GM19328 (cell line): Measurements from ENCODE around the gene CRY2.
"Not testable (repeated sequence)": the region's sequence is repeated elsewhere in the genome, so short reads cannot be mapped to it uniquely, and the experiment has no call there.

Experiments used
- ATAC-seq: cut with Tn5 transposase; IDR thresholded peaks from one replicate; pipeline ENCODE4 v1.9.1; 2021; ENCODE audit warnings: mild to moderate bottlenecking, moderate library complexity; ENCODE audit not compliant: unreplicated experiment

The CRY2 gene

GRCh38 chr11:45811571-45812290, 35.5 kb upstream of the CRY2 start:
- ATAC-seq: no peak

DNA sequence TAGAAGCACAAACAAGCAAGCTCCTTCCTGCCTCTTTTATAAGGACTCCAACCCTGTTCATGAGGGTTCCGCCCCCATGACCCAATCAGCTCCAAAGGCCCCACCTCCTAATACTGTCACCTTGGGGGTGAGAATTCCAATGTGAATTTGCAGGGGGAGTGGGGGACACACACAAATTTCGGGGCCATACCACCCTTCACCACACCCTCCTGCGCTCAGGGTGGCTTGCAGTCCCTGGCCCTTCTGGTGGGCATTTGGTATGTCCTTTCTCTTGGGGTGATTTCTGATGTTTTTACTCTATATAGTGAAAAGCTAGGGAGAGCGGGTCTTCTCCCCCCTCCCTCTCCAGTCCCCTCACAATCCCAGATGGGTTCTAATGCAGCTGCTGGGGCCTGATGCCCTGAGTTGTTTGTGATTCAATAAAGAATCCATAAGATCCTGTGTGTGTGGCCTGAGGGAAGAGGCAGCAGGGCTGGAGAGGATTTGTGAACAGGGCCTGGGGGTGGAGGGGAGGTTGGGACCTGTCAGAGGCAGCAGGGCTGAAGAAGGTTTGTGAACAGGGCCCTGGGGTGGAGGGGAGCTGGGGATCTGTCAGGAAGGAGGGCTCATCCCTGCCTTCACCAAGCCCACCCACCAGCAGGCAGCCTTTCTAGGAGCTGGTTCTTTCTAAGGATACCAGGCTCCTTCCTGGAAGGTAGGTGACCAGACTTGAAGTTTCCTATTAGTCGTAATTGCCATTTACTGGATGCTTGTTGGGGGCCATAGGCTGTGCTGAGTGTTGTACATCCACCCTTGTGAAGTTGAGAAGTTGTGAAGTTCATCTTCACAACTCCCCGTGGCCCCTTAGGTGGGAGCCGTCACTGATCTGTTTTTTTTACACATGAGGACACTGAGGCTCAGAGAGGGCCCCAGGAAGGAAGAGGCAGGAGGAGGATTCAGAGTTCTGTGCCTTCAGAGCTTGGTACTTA, 34.4 kb upstream of the CRY2 start:
- no peak for ATAC-seq

DNA sequence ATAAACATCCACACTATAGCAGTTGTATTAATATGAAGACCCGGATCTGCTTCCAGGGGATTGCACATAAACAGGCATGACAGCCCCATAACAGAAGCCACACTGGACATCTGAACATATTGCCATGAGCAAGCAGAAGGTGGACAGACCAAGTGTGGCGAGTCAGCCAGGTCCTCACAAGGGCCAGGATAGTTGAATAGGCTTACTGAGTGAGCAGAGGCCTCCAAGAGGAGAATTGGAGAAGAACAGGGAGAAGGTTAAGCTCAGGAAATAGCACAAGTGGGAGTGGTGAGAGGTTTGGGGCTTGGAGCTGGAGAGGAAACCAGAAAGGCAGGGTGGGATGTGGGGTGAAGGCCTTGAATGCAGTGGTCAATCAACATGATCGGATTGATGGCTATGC, 31.5 kb upstream of the CRY2 start:
- ATAC-seq: no peak

- no peak for ATAC-seq
These were observed 30.7 kb upstream of the CRY2 start for GRCh38 chr11:45816614-45817013.

- ATAC-seq: no peak
These were observed 30.1 kb upstream of the CRY2 start for GRCh38 chr11:45817191-45817590.

DNA sequence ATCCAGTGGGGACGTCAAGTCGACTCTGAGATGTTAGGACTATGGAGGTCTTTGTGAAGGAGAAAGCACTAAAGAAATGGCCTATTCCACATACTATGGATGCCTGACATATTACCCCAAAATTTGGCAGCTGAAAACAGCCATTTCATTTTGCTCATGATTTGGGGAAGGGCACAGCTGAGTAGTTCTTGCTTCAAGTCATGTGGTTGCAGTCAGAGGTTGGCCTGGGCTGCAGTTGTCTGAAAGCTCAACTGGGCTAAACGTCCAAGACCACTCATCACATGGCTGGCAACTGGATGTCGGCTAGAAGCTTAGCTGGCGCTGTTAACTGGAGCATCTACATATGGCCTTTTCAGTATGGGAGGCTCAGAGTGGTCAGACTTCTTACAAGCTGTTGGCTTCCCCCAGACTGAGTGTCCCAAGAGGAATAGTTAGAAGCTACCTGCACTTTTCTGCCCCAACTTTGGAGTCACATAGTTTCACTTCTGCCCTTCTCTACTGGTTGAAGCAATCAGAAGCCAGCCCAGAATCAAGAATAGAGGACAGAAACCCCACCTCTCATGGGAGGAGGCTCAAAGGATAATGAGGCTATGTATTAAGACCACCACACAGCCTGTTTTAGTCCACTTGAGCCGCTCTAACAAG, 28.2 kb upstream of the CRY2 start:
- ATAC-seq: no peak

GRCh38 chr11:45820211-45820857, 26.9 kb upstream of the CRY2 start:
- ATAC-seq: no peak

DNA sequence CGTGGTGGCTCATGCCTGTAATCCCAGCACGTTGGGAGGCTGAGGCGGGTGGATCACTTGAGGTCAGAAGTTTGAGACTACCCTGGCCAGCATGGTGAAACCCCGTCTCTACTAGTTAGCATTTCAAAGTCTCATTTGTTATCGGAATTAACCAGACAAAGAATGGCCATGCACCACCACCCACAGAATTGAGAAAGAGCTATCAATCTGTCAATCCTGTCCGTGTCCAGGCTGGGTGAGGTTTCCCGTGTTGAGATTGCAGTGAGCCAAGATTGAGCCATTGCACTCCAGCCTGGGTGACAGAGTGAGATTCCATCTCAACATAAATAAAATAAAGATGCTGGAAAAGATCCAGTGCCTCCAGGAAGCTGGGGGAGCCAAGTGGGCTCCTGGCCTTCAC, 20.8 kb upstream of the CRY2 start:
- ATAC-seq: not testable (repeated sequence)

DNA sequence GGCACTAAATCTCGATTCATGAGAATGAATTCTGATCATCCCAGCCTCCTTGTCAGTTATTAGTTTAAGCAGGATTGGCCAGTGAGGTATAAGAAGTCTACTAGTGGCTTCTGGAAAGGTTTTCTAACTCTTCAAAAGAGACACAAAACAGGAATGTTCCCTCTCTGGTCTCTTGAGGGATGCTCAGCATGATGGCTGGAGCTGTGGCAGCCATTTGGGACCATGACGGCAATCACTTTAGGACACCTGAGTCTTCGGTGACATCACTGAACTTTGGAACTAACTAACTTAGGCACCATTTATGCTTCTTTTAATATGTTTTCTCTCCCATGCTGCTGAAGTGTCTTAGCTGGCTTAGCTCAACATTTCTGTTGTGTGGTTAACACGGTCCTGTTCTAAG, 20.2 kb upstream of the CRY2 start:
- ATAC-seq: no peak

GRCh38 chr11:45828996-45829395, 18.3 kb upstream of the CRY2 start:
- no peak for ATAC-seq

DNA sequence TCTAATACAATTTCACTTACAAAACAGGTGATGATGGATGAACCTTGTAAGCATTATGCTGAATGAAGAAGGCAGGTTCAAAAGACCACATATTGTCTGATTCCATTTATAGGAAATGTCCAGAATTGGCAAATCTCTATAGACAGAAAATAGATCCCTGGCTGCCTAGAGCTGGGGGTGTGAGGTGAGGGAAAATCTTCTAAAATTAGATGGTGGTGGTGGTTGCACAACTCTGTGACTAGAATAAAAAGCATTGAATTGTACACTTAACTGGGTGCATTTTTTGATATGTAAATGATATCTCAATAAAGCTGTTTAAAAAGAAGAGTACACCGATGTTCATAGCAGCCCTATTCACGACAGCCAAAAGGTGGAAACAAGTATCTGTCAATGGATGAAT, 16.7 kb upstream of the CRY2 start:
- ATAC-seq: no peak

GRCh38 chr11:45832811-45833441, 14.3 kb upstream of the CRY2 start:
- ATAC-seq: no peak

DNA sequence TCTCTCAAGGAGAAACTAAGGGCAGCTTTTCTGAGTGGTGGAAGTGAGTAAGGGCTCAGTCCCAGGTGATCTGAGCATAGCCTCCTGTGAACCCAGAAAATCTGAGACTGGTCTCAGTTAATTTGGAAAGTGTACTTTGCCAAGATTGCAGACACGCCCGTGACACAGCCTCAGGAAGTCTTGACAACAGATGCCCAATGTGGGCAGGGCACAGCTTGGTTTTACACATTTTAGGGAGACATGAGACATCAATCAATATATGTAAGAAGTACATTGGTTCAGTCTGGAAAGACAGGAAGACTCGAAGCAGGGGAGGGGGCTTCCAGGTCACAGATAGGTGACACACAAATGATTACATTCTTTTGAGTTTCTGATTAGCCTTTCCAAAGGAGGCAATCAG, 13.5 kb upstream of the CRY2 start:
- ATAC-seq: no peak

DNA sequence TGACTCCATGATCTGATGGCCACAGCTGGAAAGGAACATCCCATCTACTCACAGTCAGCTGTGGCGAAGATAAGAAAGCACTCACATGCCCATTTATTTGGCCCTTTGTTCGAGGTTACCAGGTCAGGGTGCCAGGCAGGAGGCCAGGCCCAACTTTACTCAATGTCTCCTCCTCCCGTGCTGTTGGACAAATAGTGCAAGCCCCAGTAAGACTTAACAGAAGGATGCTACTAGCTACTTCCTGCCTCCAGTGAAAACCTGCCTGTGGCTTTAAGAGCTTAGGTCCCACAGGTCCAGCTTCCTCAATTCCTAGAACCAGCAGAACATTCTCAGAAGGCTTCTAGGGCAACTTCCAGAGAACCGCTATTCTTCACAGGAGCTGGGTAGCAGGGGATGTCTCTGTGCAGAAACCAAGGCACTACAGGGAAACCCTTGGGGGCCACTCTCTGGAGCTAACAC, 12.9 kb upstream of the CRY2 start:
- no peak for ATAC-seq

DNA sequence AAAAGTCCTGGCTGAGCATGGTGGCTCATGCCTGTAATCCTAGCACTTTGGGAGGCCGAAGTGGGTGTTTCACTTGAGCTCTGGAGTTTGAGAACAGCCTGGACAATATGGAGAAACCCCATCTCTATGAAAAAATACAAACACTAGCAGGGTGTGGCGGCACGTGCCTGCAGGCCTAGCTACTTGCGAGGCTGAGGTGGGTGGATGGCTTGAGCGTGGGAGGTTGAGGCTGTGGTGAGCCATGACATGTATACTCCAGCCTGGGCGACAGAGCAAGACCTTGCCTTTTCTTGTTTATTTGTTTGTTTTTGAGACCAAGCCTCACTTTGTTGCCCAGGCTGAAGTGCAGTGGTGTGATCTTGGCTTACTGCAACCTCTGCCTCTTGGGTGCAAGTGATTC, 8.1 kb upstream of the CRY2 start:
- no peak for ATAC-seq

GRCh38 chr11:45840251-45840650, 7.0 kb upstream of the CRY2 start:
- ATAC-seq: not testable (repeated sequence)

- ATAC-seq: no peak
These were observed 3.9 kb upstream of the CRY2 start for GRCh38 chr11:45843158-45843924.

DNA sequence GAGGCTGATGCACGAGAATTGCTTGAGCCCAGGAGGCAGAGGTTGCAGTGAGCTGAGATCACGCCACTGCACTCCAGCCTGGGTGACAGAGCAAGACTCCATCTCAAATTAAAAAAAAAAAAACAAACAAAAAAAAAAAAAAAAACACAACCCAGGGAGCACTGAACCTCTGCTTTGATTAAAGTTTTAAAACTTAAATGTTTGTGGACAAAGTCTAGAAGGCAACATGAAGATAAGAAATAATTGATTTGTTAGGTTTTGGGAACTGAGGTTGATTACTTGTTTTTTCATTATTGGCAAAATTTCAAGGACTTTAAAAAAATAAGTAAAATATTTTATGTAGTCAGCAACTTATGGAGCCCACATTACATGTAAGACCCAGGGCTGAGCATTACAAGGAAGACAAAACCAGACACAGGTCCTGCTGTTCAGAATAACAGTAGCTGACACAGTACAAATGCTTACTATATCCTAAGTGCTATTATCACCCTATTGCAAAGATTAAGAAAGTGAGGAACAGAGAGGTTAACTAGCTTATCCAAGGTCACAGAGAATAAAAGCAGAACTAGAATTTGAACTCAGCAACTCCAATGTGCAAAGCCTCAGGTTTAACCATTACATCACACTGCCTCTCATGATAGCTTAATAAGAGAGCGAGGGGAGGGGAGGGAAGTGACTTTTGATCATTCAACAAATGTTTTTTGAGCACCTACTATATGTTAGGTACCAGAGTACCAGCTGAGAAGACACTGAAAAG, 2.3 kb upstream of the CRY2 start:
- ATAC-seq: no peak

- ATAC-seq: no peak
These were observed 1.1 kb upstream of the CRY2 start for GRCh38 chr11:45846174-45846675.
